GM18505 (cell line): Measurements from ENCODE around the gene WDR7.

ENCODE experiments used
- ATAC-seq: cut with Tn5 transposase; IDR thresholded peaks from one replicate; pipeline ENCODE4 v1.9.1; 2021; ENCODE audit not compliant: unreplicated experiment
- POLR2A ChIP-seq: IDR thresholded peaks from 4 replicates; pipeline ENCODE4 v1.6.1; 2011; ENCODE audit warnings: borderline replicate concordance; ENCODE audit not compliant: insufficient read depth, insufficient read length; ENCODE audit errors: extremely low read depth

The WDR7 gene

DNA sequence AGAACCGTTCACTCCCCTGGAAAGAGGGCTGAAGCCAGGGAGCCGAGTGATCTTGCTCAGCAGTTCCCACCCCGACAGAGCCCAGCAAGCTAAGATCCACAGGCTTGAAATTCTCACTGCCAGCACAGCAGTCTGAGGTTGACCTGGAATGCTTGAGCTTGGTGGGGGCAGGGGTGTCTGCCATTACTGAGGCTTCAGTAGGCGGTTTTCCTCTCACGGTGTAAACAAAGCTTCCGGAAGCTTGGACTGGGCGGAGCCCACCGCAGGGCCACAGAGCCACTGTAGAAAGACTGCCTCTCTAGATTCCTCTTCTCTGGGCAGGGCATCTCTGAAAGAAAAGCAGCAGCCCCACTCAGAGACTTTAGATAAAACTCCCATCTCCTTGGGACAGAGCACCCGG is 180.8 kb downstream of the WDR7 start:
- ATAC-seq: no peak
- no peak for TF ChIP-seq POLR2A

DNA sequence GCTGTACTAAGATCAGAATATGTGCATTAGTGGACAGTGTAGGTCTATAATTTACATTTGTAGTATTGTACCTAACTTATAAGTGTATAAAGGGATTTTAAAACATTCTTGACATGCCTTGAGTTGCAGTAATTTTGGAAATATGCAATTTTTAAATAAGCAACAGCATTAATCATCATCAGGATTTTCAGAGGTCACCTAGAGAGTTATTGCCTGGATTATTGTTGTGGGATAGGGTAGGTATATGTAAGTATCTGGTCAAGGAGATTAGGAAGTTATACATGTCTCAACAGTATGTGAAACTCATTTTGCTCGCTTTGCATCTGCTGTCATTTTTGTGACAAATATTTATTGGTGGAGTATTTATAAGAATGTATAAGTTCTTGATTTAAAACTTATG is 184.2 kb downstream of the WDR7 start:
- TF ChIP-seq POLR2A: no peak
- no peak for ATAC-seq

DNA sequence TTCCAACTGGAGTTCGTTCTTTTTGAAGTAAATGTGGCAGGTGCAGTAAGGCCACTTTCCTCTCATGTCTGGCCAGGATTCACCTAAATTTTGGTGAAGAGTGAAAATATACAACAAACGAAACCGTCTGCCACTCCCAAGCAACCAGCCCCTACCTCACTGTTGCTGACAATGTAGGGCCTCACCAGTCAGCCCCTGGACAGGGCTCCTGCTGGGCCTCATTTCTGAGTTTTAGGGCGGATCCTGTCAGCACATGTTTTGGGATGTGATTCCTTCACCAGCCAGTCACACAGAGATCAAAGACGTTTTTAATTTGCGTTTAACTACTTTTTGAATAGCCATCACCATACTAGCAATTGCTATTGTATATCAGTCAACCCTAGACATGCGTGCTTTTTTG is 185.0 kb downstream of the WDR7 start:
- no peak for TF ChIP-seq POLR2A
- ATAC-seq: no peak

DNA sequence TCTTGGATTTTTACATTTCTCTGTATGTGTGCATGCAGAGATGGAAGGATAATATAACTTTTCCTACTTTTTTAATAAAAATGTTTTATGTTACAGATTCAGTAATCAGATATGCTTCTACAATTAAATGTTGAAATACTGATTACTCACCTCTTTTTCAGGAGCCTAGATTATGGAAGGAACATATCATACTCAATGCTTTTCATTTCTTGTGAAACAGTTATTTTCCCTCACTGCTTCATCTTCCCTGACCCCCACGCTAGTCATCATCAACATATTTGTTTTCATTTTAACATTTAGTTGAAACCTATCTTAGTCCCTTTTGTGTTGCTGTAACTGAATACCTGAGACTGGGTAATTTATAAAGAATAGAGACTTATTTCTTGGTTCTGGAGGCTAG is 190.7 kb downstream of the WDR7 start:
- no peak for ATAC-seq
- TF ChIP-seq POLR2A: no peak

DNA sequence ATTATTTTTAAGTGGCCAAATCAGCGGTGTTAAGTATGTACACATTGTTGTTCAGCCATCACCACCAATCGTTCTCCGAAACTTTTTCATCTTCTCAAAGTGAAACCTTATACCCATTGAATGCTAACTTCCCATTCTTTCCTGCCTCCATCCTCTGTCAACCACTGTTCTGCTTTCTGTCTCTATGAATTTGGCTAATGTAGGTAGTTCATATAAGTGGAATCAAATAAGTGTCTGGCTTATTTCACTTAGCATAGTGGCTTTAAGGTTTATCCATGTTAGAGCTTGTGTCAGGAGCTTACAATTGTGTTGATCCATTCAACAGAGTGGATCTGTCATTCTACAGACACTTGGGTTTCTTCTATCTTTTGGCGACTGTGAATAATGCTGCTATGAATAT is 192.1 kb downstream of the WDR7 start:
- no peak for TF ChIP-seq POLR2A
- ATAC-seq: no peak

DNA sequence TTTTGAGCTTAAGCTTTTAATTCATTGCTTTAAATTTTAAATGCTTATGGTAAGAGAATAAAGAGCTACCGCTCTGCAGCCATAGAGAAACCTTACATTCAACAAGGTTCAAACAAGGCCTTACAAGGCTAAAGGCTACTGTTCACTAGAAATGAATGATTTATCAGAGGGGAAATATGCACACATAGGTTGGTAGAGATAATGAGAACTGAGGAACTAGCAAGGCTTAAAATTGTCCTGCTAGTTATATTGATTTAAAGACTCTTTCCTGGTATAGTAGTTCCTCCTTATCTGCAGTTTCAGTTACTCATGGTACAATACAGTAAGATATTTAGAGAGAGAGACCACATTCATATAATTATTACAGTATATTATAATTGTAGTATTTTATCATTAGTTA is 193.4 kb downstream of the WDR7 start:
- TF ChIP-seq POLR2A: no peak
- ATAC-seq: no peak

DNA sequence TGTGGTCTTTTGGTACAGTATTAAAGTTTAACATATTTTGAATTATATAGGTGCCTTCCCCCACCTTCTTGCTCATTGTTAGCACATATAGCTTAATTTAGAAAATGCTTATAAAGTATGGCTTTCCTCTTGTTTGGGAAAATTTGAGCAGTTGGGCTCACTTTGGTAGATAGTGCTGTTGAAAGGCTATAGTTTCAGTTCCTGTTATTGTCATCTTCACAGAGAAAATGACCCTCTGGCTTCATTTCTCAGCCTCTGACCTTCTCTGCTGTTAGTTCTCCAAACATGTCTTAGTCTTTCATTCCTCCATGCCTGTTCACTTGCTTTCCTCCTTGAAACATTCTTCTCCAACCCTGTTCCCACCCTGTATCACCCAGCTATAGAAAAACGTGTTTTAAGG is 200.6 kb downstream of the WDR7 start:
- TF ChIP-seq POLR2A: no peak
- ATAC-seq: peak; percentile 85

DNA sequence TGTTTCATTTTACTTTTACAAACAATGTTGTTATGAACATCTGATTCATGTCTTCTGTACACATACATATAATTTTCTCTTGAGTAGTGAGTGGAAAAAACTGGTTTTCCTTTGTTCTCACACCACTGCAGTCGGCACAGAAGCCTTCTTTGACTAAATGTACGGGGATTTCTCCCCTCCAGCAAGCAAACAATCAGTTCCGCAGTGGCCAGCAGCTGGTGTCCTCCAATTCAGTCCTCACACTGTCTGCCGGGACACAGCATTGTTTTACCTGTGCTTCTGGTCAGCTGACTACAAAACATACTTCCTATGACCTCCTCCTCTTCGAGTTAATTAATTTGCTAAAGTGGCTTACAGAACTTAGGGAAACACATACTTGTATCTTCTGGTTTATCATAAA is 202.8 kb downstream of the WDR7 start:
- ATAC-seq: no peak
- TF ChIP-seq POLR2A: no peak

DNA sequence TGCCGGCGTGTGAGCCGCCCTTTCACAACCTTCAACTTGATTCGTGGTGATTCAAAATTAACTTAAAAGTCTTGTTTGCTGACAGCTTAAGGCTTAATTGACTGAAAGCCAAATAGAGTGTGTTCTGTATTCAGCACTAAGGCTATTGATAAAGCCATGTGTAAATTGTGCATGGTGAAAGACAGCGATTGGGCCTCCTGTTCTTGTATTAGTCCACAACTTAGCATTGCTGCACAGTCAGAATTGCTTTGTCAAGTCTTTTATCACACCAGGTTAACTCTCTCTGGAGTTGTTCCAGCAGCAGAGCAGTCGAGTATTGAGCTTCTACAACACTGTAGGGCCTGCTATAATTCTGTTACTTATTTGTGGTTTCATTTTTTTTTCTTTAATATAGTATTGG is 210.1 kb downstream of the WDR7 start:
- no peak for TF ChIP-seq POLR2A
- no peak for ATAC-seq

DNA sequence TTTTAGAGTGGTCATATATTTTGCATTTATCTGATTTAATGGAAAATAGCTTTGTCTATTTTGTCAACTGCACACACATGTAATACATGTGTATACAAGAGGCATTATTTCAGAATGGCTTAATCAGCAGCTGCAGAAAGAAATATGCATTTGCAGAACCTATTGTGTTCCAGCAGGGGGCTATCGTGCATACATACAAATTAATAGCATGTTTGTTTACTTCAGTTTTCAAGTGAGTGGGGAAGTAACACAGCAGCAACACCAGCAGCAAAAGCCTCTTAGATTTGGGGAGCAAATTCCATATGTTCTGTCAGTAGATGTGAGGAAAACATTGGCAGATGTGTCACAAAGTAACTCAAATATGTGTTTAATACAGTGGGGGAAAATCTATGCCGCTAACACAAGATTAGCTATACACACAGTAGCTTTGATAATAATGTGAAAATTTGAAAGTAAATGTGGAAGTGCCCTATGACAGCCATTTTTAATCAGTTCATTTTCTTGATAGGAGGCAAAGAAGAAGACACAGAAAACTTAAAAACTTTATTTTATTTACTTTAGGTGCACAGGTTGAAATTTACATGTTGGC is 218.1 kb downstream of the WDR7 start:
- TF ChIP-seq POLR2A: no peak
- no peak for ATAC-seq

DNA sequence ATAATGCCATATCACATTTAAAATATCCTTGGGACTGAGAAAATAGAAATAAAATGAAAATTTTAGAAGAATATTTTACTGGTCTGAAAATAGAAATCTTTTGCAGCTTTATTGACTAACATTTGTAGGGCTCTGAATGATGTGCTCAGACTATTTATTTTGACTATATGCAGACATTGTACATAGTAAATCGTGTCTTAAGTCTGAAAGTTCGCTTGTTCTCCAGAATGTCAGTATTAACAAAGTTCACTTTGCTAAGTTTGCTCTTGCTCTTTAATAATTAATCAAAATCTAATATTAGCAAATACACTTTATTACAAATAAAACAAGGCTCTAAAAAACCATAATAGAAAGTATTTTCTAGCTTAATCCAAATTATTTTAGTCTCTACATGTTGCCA is 219.8 kb downstream of the WDR7 start:
- TF ChIP-seq POLR2A: no peak
- ATAC-seq: no peak

DNA sequence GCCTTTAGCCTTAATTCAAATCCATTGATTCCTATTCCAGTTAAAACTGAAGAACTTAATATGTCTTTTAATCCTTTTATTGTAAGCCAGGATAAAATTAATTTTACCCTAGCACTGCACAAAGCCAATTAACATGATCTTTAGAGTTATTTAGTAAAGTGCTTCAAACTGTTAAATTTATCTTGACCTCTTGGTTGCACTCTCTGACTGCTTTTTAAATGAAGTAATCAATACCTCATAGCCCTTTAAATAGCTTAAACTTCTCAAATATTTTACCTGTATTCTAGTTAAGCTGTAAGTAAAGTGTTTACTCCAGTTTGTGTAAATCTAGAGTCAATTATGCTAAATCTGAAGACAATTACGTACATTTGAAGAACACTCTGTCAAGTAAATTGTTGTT is 221.0 kb downstream of the WDR7 start:
- TF ChIP-seq POLR2A: no peak

DNA sequence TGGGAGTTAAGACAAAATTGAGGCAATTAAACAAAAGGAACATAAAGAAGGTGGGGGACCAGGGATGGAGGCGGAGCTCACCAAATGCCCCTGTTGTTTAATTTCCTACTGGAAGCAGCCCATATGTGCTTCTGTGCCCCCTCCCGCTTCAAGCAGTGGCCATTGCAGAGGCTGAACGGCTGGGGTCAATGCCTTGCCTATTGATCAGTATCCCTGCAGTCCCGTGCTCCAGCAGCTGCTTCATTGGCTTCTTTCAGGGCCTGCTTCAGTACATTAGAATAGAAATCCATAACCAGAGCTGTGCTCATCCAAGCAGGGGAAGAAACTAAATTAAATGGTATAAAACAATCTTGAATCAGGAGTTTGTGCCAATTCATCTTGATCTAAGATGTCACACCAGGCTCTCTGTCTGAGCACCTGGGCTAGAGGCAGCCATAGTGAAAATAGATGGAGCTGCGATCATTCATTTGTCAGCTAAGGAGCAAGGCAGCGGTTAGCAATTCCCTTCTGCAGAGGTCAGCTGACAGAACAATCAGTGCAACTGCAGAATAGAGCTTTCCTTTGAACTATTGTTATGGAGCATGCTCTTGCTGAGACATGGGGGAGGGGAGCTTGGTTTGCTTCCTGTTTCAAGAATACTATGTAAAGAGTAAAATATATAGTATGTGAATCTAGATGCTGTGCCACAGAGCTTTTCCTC is 222.4 kb downstream of the WDR7 start:
- ATAC-seq: no peak
- TF ChIP-seq POLR2A: no peak

More for the DNA sequence above, 221.0 kb downstream of the WDR7 start:
- ATAC-seq: no peak

DNA sequence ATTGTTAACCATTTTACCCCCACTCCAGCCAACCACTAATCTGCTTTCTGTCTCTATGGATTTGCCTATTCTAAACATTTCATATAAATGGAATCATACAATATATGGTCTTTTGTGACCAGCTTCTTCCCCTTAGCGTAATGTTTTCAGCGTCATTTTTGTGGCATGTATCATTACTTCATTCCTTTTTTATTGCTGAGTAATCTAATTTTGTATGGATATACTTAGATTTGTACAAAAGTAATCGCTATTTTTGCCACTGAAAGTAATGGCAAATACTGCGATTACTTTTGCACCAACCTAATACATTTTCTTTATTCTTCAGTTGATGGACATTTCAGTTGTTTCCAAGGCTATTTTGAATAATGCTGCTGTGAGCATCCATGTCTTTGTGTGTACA is 227.6 kb downstream of the WDR7 start:
- TF ChIP-seq POLR2A: no peak
- ATAC-seq: no peak
